GM12801 (cell line): Measurements from ENCODE around the gene URI1.

Experiments
- CTCF ChIP-seq: IDR thresholded peaks from one replicate; pipeline ENCODE4 v1.5.1; 2011; ENCODE audit warnings: control low read depth; ENCODE audit not compliant: insufficient read length; ENCODE audit errors: extremely low read depth

The URI1 gene

GRCh38 chr19:29953352-29954247, 11.6 kb downstream of the URI1 start:
- no peak for TF ChIP-seq CTCF

- TF ChIP-seq CTCF = no peak
Observed at GRCh38 chr19:29956855-29957254, 14.8 kb downstream of the URI1 start.

- TF ChIP-seq CTCF = no peak
Observed at GRCh38 chr19:29961311-29961710, 19.3 kb downstream of the URI1 start.

- no peak for TF ChIP-seq CTCF
Observed at GRCh38 chr19:29962793-29963192, 20.8 kb downstream of the URI1 start.

- TF ChIP-seq CTCF = no peak
Observed at GRCh38 chr19:29963576-29963975, 21.5 kb downstream of the URI1 start.

- TF ChIP-seq CTCF = no peak
Observed at GRCh38 chr19:29964171-29964570, 22.1 kb downstream of the URI1 start.

GRCh38 chr19:29965492-29965891, 23.5 kb downstream of the URI1 start:
- TF ChIP-seq CTCF = no peak
